Neural progenitor cell (in vitro differentiated cells): ENCODE data around the gene PRRX1.

Experiments used
- EZH2 ChIP-seq: fragments of 200-600 bp; sonication (generic); IDR thresholded peaks from 2 replicates; pipeline ENCODE4 v1.6.1; 2017; ENCODE audit warnings: antibody characterized with exemption, mild to moderate bottlenecking, moderate library complexity
- EZH2phosphoT487 ChIP-seq: fragments of 200-600 bp; sonication (generic); IDR thresholded peaks from 2 replicates; pipeline ENCODE4 v1.6.1; 2017; ENCODE audit warnings: antibody characterized with exemption
- TF ChIP-seq, protein P1 (sequence below): fragments of 200-600 bp; sonication (generic); IDR thresholded peaks from 2 replicates; pipeline ENCODE4 v1.5.1; 2017; ENCODE audit warnings: antibody characterized with exemption, mild to moderate bottlenecking

DNA sequence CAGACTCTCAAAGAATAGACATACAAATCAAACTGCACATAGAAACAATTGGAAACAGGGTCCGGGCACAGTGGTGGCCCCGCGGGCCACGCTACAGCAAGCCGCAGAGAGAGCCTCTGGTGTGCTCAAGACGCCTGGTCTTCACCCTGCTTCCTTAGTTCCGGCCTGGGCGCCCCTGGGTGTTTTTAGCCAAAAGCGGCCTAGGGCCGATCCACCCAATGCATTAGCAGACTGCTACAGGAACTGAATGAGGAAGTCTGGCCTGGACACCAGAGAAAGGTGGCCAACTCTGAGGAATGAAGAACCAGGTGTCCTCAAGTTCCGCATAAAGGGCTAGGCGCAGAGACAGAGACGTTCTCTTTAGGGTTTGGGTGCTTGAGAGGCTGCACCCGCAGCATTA, 1.7 kb downstream of the PRRX1 start:
- TF ChIP-seq, protein P1, sequence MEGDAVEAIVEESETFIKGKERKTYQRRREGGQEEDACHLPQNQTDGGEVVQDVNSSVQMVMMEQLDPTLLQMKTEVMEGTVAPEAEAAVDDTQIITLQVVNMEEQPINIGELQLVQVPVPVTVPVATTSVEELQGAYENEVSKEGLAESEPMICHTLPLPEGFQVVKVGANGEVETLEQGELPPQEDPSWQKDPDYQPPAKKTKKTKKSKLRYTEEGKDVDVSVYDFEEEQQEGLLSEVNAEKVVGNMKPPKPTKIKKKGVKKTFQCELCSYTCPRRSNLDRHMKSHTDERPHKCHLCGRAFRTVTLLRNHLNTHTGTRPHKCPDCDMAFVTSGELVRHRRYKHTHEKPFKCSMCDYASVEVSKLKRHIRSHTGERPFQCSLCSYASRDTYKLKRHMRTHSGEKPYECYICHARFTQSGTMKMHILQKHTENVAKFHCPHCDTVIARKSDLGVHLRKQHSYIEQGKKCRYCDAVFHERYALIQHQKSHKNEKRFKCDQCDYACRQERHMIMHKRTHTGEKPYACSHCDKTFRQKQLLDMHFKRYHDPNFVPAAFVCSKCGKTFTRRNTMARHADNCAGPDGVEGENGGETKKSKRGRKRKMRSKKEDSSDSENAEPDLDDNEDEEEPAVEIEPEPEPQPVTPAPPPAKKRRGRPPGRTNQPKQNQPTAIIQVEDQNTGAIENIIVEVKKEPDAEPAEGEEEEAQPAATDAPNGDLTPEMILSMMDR = no peak
- TF ChIP-seq EZH2 (peak; percentile 66), EZH2phosphoT487 (peak; percentile 66)
